NCI-H187 (cell line): ENCODE measurements around the gene RAB3D.
A peak's percentile ranks its signal among the peaks of the same experiment; 100 is the strongest.
"Not testable (repeated sequence)": the region's sequence is repeated elsewhere in the genome, so short reads cannot be mapped to it uniquely, and the experiment has no call there.

Source experiments
- DNase-seq, 2 experiments: peaks; one replicate each; lab custom pipeline; 2025; lab: John Stamatoyannopoulos, UW

Gene RAB3D

GRCh38 chr19:11339254-11340098, at the start of gene RAB3D:
Gene RAB3D, minus strand, starts transcription at chr19:11339657. Its CDS starts 2,258 bp downstream, at chr19:11337399.
- peak; percentile 25 to 77 for DNase-seq

DNA sequence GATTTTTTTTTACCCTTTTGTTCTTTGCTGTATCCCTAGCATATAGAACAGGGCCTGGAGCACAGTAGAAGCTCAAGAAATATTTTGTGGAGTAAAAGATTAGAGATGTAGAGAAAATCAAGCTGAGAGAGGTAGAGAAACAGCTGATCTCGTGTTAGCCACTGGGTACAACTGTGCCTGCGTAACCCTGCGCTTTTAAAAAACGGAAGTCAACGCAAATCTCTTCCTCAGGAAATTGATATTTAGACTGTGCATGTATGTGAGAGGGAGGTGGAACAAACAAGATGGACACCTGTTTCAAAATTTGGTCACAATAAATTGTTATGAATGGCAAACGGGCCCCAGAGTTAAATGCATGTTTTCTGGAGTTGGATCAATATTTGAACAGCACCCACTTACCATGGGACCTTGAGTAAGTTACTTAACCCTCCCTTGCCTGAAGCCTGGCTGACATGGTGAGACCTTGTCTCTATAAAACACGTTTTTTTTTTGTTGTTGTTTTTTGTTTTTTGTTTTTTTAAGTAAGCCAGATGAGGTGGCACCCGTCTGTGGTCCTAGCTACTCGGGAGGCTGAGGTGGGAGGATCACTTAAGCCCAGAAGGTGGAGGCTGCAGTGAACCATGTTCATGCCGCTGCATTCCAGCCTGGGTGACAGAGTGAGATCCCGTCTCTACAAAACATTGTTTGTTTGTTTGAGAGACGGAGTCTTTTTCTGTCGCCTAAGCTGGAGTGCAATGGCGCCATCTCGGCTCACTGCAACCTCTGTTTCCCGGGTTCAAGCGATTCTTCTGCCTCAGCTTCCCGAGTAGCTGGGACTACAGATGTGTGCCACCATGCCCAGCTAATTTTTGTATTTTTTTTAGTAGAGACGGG, 47.9 kb upstream of the RAB3D start:
- no peak for DNase-seq

- no peak for DNase-seq
Observed at GRCh38 chr19:11384778-11385129, 45.3 kb upstream of the RAB3D start.

GRCh38 chr19:11383706-11384048, 44.2 kb upstream of the RAB3D start:
- DNase-seq: no peak

DNA sequence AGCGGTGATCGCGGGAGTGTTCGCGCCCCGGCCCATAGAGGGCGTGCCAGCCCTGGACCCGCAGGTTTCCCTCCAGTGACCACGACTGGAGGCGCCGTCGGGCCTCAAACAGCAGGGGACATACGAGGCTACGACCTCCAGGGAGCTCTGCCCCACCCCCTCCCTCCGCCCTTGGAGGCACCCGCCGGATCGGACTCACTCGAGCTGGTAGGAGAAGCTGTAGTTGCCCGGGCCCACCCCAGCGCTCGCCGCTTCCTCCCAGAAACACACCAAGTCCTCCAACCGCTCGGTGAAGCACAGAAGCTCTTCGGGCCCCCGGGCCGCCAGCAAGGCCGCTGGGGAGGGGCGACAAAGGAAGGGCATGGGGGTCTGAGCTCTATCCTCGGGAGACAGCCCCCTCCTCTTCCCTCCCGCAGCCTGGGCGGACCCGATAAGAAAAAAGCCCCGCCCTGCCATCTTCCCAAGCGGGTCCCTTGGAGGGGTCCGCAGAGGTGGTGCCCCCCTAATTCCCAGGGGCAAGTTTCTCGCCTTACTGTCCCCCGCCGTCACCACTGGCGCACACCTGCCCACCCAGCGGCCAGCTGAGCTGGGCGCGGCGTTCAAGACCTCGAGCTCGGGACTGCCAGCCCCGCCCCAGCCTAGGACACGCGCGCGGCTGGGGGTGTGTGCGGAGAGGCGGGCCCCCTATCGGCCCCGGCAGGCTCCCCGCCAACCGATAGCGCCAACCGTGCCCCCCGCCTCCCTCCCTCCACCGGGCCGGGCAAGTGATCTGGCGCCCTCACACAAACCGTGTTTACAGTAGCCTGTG, 43.6 kb upstream of the RAB3D start:
- DNase-seq: no peak

DNA sequence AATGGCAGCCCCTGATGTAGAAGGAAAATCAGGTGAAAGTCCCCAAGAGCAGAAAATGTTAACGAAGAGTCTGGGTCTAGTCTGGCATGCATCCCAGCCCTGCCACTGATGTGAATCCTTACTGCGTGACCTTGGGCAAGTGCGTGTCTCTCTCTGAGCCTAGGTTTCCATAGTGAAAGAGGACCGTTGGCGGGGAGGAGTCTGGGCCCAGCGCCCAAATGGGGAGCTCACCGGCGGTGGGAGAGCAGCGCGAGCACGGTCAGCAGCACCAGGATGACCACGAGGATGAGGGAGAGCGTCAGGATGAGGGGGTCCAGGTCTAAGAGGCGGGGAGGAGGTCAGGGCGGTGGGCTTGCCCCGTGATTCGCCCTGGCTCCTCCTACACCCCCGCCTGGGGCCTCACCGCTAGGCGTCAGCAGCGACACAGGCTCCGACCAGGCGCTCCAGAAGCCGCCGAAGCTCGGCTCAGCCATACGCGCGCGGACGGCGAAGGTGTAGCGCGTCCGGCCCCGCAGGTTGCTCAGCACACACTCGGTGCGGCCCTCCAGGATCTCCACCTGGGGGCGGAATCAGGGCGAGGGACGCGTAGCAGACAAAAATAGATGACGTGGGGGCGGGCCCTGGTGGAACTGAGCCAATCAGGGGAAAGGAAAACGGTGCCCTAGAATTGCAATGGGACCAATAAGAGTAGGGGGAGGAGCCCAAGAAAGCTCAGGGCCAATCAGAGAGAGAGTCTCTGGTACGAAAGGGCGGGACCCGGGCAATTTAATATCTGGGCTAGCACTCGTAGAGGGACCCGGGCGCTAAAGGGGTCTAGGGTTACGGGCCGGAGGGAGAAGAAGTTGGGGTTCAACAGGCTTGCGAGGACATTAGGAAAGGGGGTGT, 41.4 kb upstream of the RAB3D start:
- DNase-seq: peak; percentile 90 to 94

DNA sequence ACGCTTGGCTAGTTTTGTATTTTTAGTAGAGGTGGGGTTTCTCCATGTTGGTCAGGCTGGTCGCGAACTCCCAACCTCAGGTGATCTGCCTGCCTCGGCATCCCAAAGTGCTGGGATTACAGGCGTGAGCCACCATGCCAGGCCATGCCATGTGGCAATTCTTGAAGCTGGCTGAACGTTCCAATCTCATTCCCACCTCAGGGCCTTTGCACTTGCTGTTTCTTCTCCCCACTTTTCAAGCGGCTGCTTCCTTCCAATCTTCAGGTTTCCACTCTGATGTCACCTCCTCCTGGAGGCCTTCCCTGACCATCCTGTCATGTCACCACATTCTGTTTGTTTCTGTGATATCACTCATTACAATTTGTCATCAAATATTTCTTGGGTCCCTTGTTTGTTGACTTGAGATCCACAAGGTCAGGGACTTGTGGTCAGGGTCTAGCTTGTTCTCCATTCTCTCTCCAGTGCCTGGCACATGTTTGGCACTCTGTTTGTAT, 40.4 kb upstream of the RAB3D start:
- DNase-seq: no peak

DNA sequence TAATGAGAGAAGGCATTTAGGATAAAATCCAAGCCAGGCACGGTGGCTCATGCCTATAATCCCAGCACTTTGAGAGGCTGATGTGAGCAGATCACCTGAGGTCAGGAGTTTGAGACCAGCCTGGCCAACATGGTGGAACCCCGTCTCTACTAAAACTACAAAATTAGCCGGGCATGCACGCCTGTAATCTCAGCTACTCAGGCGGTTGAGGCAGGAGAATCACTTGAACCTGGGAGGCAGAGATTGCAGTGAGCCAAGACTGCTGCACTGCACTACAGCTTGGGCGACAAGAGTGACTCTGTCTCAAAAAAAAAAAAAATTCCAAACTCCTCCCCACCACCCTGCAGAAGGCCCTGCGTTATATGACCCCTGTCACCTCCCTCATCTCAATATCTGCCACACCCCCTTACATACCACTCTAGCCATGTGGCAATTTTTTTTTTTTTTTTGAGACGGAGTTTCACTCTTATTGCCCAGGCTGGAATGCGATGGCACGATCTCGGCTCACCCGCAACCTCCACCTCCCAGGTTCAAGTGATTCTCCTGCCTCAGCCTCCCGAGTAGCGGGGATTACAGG, 39.9 kb upstream of the RAB3D start:
- not testable (repeated sequence) for DNase-seq

DNA sequence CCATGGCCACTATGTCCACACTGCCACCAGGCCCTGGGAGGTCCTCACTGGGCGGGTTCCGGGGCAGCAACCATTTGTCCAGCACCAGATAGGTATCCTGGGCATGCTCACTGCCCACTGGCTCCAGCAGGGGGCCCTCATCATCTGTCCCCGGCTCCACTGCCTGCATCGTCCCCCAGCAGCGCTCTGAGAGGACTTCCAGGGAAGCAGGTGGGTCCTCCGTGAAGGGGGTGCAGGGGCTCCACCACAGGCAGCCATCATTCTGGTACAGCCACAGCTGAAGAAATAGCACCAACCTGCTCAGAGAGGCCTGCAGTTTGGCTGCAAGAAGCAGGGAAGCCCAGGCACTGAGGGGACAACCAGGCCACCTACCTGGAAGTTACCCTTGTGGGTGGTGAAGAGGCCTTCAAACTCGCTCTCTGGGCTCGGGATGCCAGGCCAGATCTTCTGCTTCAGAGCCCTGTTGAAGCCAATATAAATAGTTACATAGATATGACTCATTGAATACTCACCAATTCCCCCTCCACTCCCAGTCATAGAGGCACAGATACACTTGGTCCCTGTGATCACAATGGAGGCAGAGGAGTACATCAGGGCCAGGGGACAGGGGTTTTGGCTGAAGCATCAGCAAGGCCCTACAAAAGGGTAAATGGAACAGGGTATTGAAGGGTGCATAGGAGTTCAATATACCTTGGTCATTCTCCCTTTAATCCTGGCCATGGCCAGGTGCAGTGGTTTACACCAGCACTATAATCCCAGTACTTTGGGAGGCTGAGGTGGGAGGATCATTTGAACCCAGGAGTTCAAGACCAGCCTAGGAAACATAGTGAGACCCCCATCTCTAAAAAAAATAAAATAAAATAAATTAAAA, 39.1 kb upstream of the RAB3D start:
- DNase-seq: no peak

DNA sequence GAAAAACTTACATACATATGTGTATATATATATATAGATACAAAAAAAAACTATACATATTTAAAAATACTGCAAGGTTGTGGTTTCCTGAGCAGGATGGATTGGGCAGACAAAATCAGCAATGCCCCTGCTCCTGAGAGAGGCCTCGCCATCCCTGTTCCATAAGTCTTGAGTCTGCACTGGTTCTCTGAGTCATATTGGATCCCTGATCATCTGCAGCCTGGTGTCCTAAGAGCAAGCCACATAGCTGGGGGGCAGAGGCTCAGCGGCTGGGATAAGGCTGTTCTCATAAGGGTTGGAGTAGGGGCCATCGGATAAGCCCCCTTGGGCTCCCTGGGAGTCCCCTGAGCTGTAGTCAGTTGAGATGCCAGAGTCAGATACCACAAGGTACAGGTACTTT, 38.3 kb upstream of the RAB3D start:
- DNase-seq: no peak

DNA sequence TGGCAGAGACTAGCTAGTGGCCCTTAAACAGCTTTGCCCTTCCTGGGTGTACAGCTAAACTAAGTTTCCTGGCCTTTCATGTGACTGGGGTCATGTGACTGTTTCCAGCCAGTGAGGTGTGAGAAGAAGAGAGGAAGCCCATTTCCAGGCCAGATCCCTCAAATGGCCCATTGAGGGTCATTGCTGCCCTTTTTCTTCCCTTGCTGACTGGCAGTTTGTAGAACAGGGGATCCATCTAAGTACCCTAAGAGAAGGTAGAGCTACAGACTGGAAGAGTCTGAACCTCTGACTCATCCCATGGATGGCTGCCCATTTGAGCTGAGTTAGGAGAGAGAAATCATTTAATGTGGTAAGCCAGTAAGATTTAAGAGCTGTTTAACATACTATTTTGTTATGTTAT, 37.8 kb upstream of the RAB3D start:
- no peak for DNase-seq

- DNase-seq: no peak
Observed at GRCh38 chr19:11375143-11375948, 35.9 kb upstream of the RAB3D start.

GRCh38 chr19:11374433-11375142, 35.1 kb upstream of the RAB3D start, which contains the start of gene SWSAP1:
Gene SWSAP1, plus strand, starts transcription at chr19:11374666. Its CDS starts 15 bp downstream, at chr19:11374681.
- peak; percentile 89 to 93 for DNase-seq

DNA sequence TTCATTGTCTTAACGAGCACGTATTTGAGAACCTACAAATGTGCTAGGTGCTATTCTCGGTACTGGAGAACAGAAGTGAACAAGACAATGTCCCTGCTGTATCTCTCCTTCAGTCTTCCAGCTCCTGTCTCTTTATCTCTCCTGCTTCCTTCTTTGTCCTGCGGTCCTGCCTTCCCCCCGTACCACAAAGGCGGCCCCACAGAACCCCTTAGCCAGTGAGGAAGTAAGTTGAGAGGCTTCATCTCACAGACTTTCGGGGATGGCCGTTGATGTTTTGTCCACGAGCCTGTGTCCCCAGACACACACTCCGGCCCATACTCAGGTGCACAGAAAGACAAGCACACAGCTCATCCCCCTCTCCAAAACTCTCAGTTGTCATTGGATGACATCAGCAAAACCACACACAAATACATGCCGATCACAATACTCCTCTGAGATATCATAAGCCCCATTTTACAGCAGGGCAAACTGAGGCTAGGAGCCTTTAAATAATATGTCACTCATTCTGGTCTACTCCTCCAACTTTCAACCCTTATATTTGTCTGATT, 34.5 kb upstream of the RAB3D start:
- DNase-seq: no peak

GRCh38 chr19:11373166-11373884, 33.9 kb upstream of the RAB3D start:
- DNase-seq: peak; percentile 41 to 72

GRCh38 chr19:11370744-11371143, 31.3 kb upstream of the RAB3D start:
- DNase-seq: no peak

- no peak for DNase-seq
Observed at GRCh38 chr19:11367528-11367927, 28.1 kb upstream of the RAB3D start.
